ENCODE data around the gene PDE4B. TPM values are rescaled to one million over a fixed set of nuclear protein-coding genes. Genes with fewer than 3 reads are reported as not detected.

PDE4B gene
- total RNA-seq, 2 experiments from 2014 or later: 2.4 to 3.1 TPM

DNA sequence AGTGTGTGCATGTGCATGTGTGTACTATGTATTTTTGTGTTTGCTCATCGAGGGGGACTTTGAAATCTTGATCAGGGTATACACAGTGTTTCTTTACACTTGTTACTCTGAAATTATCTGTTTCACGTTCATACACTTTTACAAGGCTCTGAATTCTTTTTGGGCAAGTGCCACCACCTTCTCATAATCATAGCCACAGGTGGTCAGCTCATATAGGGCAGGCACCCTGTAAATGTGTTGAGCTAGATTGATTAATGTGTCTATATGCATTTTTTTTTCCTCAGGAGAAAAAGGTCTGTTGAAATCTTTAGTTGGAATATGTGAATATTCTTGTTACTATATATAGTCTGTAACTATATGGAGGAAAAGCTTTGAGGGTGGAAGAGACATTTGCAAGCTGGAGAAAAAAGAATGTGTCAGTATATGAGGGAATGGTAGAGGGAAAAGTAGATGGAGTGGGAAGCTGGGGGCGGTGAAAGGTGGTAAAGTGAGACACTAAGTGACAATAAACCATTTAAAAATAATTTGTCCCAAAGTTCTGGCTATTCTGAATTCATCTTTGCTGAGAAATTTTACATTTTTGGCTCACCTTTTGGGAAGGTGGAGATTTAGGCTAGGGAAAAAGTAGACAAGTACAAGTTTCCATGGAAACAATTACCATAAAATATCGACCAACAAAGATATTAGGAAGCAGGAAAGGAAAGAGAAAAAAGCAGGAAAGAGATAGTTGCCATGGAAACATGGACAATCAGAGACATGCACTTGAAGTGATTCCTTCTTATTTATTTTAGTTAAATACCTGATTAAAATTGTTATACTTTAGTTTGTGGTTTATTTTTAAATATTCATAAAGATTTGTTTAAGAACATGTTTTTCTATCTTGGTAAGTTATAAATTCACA is 277.5 kb downstream of the PDE4B start:
- ChIA-PET CTCF (ENCODE audit: unreplicated experiment) (no interaction called here), POLR2A (no interaction called here)
- DNase-seq (ENCODE audit: low spot score): no peak
- no peak overlapping the region for H3K4me3 ChIP-seq (ENCODE audit: low read depth, low read length, poor library complexity, severe bottlenecking)
- TF ChIP-seq, protein P1, sequence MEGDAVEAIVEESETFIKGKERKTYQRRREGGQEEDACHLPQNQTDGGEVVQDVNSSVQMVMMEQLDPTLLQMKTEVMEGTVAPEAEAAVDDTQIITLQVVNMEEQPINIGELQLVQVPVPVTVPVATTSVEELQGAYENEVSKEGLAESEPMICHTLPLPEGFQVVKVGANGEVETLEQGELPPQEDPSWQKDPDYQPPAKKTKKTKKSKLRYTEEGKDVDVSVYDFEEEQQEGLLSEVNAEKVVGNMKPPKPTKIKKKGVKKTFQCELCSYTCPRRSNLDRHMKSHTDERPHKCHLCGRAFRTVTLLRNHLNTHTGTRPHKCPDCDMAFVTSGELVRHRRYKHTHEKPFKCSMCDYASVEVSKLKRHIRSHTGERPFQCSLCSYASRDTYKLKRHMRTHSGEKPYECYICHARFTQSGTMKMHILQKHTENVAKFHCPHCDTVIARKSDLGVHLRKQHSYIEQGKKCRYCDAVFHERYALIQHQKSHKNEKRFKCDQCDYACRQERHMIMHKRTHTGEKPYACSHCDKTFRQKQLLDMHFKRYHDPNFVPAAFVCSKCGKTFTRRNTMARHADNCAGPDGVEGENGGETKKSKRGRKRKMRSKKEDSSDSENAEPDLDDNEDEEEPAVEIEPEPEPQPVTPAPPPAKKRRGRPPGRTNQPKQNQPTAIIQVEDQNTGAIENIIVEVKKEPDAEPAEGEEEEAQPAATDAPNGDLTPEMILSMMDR (conservative IDR thresholded peaks at IDR 0.05; ENCODE audit: low read length): no peak
- BruUV-seq (replicated peaks): no TSS peak
- no peaks in the 10 kb centered on the region for H3K4me1 ChIP-seq (ENCODE audit: insufficient read depth, low read length, poor library complexity, severe bottlenecking)
- no peaks in the 10 kb centered on the region for H3K36me3 ChIP-seq (ENCODE audit: insufficient read depth, low read length)
- no peaks in the 10 kb centered on the region for H3K9me3 ChIP-seq (ENCODE audit: low read length)
- no peaks in the 10 kb centered on the region for H4K20me1 ChIP-seq (ENCODE audit: insufficient read depth, low read length)
- H3K79me2 ChIP-seq (ENCODE audit: insufficient read depth, low read depth, low read length): no peaks in the 10 kb centered on the region
- H2AFZ ChIP-seq (ENCODE audit: low read length): no peak overlapping the region
- no peaks in the 10 kb centered on the region for H3K9me2 ChIP-seq (ENCODE audit: insufficient read depth, low read length)
- intact Hi-C loops (cut with micrococcal nuclease; ENCODE audit: unreplicated experiment): no loop called here
- H3K4me2 ChIP-seq (ENCODE audit: low read length): no peak overlapping the region
- no peak overlapping the region for H3K27ac ChIP-seq (ENCODE audit: low read depth, low read length, poor library complexity, severe bottlenecking)

DNA sequence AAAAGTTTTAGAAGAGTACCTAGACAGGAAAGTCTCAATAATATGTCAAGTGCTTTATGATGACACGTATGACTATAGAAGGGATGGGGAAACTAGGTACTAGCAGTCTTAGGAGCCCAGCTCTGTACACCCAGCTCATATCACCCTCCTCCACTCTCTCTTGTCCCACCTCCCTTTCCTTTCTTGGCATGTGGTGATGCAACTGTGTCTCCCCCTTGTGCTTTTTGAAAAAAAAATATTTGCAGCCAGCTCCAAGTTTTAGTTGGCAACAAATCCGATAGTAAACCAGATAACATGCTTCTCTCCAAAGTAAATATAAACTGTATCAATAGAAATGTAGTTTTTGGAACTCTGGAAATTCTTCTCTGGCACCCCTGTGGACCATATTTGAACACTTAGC is 280.7 kb downstream of the PDE4B start:
- no peaks in the 10 kb centered on the region for H3K9me3 ChIP-seq (ENCODE audit: low read length)
- TF ChIP-seq, protein P1 (conservative IDR thresholded peaks at IDR 0.05; ENCODE audit: low read length): no peak
- no peak for TF ChIP-seq EZH2phosphoT487 (IDR thresholded peaks at IDR 0.05; ENCODE audit: borderline replicate concordance, low read depth, low read length)
- no peaks in the 10 kb centered on the region for H3K79me2 ChIP-seq (ENCODE audit: insufficient read depth, low read depth, low read length)
- ChIA-PET POLR2A (interaction anchor here (0.6 kb wide), 1 partner anchor 187 kb away, joined by 3 read pairs; no protein-coding TSS in a partner anchor), CTCF (ENCODE audit: unreplicated experiment) (no interaction called here)
- no peak overlapping the region for H3K4me2 ChIP-seq (ENCODE audit: low read length)
- no peak for DNase-seq (ENCODE audit: low spot score)
- no peaks in the 10 kb centered on the region for H4K20me1 ChIP-seq (ENCODE audit: insufficient read depth, low read length)
- no peaks in the 10 kb centered on the region for H3K9me2 ChIP-seq (ENCODE audit: insufficient read depth, low read length)
- intact Hi-C loops (cut with micrococcal nuclease; ENCODE audit: unreplicated experiment): no loop called here
- H3K27ac ChIP-seq (ENCODE audit: low read depth, low read length, poor library complexity, severe bottlenecking): no peak overlapping the region
- no peaks in the 10 kb centered on the region for H3K36me3 ChIP-seq (ENCODE audit: insufficient read depth, low read length)
- no peak overlapping the region for H2AFZ ChIP-seq (ENCODE audit: low read length)
- H3K4me1 ChIP-seq (ENCODE audit: insufficient read depth, low read length, poor library complexity, severe bottlenecking): no peaks in the 10 kb centered on the region
- no TSS peak for BruUV-seq (replicated peaks)
- H3K4me3 ChIP-seq (ENCODE audit: low read depth, low read length, poor library complexity, severe bottlenecking): no peak overlapping the region

DNA sequence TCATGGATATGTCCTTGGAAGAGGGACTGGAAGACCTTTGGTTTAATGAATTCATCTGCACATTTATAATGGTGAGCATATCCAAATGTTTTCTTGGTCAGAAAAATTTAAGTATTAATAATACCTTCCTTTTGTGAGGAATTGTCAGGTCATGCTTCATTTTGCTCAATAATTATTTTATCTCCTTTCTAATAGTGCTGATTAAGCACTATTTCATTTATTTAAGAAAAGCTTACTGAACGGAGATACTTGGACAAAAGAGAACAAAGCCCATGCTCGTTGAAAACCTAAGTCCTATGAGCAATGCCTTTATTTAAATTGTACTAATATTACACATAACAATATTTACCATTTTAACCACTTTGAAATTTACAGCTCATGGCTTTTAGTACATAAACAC is 281.5 kb downstream of the PDE4B start:
- Histone ChIP-seq H3K9me2 (ENCODE audit: insufficient read depth, low read length) (no peaks in the 10 kb centered on the region), H3K4me2 (ENCODE audit: low read length) (no peak overlapping the region), H3K4me3 (ENCODE audit: low read depth, low read length, poor library complexity, severe bottlenecking) (no peak overlapping the region), H2AFZ (ENCODE audit: low read length) (no peak overlapping the region), H3K27ac (ENCODE audit: low read depth, low read length, poor library complexity, severe bottlenecking) (no peak overlapping the region), H3K79me2 (ENCODE audit: insufficient read depth, low read depth, low read length) (no peaks in the 10 kb centered on the region), H3K36me3 (ENCODE audit: insufficient read depth, low read length) (no peaks in the 10 kb centered on the region), H3K4me1 (ENCODE audit: insufficient read depth, low read length, poor library complexity, severe bottlenecking) (no peaks in the 10 kb centered on the region), H4K20me1 (ENCODE audit: insufficient read depth, low read length) (no peaks in the 10 kb centered on the region), H3K9me3 (ENCODE audit: low read length) (no peaks in the 10 kb centered on the region)
- CTCF ChIA-PET (ENCODE audit: unreplicated experiment): no interaction called here
- BruUV-seq (replicated peaks): no TSS peak
- POLR2A ChIA-PET: interaction anchor here (0.5 to 0.7 kb wide), 3 partner anchors 22 to 567 kb away, joined by 3 read pairs; no protein-coding TSS in a partner anchor
- intact Hi-C loops (cut with micrococcal nuclease; ENCODE audit: unreplicated experiment): no loop called here
- TF ChIP-seq EZH2phosphoT487 (IDR thresholded peaks at IDR 0.05; ENCODE audit: borderline replicate concordance, low read depth, low read length): no peak
- TF ChIP-seq, protein P1 (conservative IDR thresholded peaks at IDR 0.05; ENCODE audit: low read length): no peak
- no peak for DNase-seq (ENCODE audit: low spot score)
